ENCODE results near the gene CLPTM1. TPM values are rescaled to one million over a fixed set of nuclear protein-coding genes. Genes with fewer than 3 reads are reported as not detected.

CLPTM1 gene
- total RNA-seq, 4 donors from 2014 or later = 86.2 to 137 (median 97.5) TPM

GRCh38 chr19:45020071-45020470 is 64.9 kb downstream of the CLPTM1 start:
- peaks cover 3% of the 10 kb centered on the region for H3K4me1 ChIP-seq
- WGBS = 92% methylated on average over 3 of the region's 3 CpGs
- no peak for TF ChIP-seq POLR2AphosphoS5 (IDR thresholded peaks at IDR 0.05)
- TF ChIP-seq EP300 (IDR thresholded peaks at IDR 0.05) = no peak
- TF ChIP-seq POLR2A (IDR thresholded peaks at IDR 0.05) = no peak
- TF ChIP-seq CTCF (IDR thresholded peaks at IDR 0.05) = no peak
- no peak for DNase-seq (ENCODE audit: low spot score in 2 of 2)
- H3K27me3 ChIP-seq = no peaks in the 10 kb centered on the region
- H3K4me3 ChIP-seq = no peak overlapping the region
- peaks cover 12% of the 10 kb centered on the region for H3K36me3 ChIP-seq
- H3K27ac ChIP-seq = no peak overlapping the region
- no peaks in the 10 kb centered on the region for H3K9me3 ChIP-seq

- Histone ChIP-seq H3K4me1 (peaks cover 3% of the 10 kb centered on the region), H3K4me3 (no peak overlapping the region), H3K27me3 (no peaks in the 10 kb centered on the region), H3K27ac (no peak overlapping the region), H3K9me3 (no peaks in the 10 kb centered on the region), H3K36me3 (peaks cover 27% of the 10 kb centered on the region)
- WGBS = 83% methylated on average over 13 of the region's 14 CpGs
- TF ChIP-seq CTCF (IDR thresholded peaks at IDR 0.05) = no peak
- TF ChIP-seq POLR2AphosphoS5 (IDR thresholded peaks at IDR 0.05) = no peak
- TF ChIP-seq EP300 (IDR thresholded peaks at IDR 0.05) = no peak
- TF ChIP-seq POLR2A (IDR thresholded peaks at IDR 0.05) = no peak
- no peak for DNase-seq (ENCODE audit: low spot score in 2 of 2)
These were observed 66.8 kb downstream of the CLPTM1 start for GRCh38 chr19:45021971-45022370.

- TF ChIP-seq POLR2AphosphoS5 (IDR thresholded peaks at IDR 0.05) = no peak
- TF ChIP-seq EP300 (IDR thresholded peaks at IDR 0.05) = no peak
- no peak for TF ChIP-seq CTCF (IDR thresholded peaks at IDR 0.05)
- peaks cover 30% of the 10 kb centered on the region for H3K36me3 ChIP-seq
- no peaks in the 10 kb centered on the region for H3K27me3 ChIP-seq
- H3K9me3 ChIP-seq = no peaks in the 10 kb centered on the region
- WGBS = 96% methylated on average over 4 of the region's 4 CpGs
- no peak for DNase-seq (ENCODE audit: low spot score in 2 of 2)
- no peaks in the 10 kb centered on the region for H3K4me1 ChIP-seq
- no peak overlapping the region for H3K4me3 ChIP-seq
- H3K27ac ChIP-seq = no peak overlapping the region
These were observed 67.9 kb downstream of the CLPTM1 start for GRCh38 chr19:45023048-45023447.

- H3K36me3 ChIP-seq = peaks cover 44% of the 10 kb centered on the region
- DNase-seq (ENCODE audit: low spot score in 2 of 2) = no peak
- WGBS = 94% methylated on average over 9 of the region's 9 CpGs
- TF ChIP-seq EP300 (IDR thresholded peaks at IDR 0.05) (no peak), CTCF (IDR thresholded peaks at IDR 0.05) (no peak), POLR2A (IDR thresholded peaks at IDR 0.05) (no peak), POLR2AphosphoS5 (IDR thresholded peaks at IDR 0.05) (no peak)
- no peaks in the 10 kb centered on the region for H3K4me1 ChIP-seq
- H3K4me3 ChIP-seq = no peak overlapping the region
- no peaks in the 10 kb centered on the region for H3K27me3 ChIP-seq
- no peaks in the 10 kb centered on the region for H3K9me3 ChIP-seq
- no peak overlapping the region for H3K27ac ChIP-seq
These were observed 70.1 kb downstream of the CLPTM1 start for GRCh38 chr19:45025264-45025663.

GRCh38 chr19:45027371-45027770 is 72.2 kb downstream of the CLPTM1 start:
- no peaks in the 10 kb centered on the region for H3K9me3 ChIP-seq
- H3K27me3 ChIP-seq = no peaks in the 10 kb centered on the region
- H3K4me3 ChIP-seq = no peak overlapping the region
- DNase-seq (ENCODE audit: low spot score in 2 of 2) = no peak
- peaks cover 52% of the 10 kb centered on the region for H3K36me3 ChIP-seq
- TF ChIP-seq EP300 (IDR thresholded peaks at IDR 0.05) (no peak), POLR2A (IDR thresholded peaks at IDR 0.05) (no peak), CTCF (IDR thresholded peaks at IDR 0.05) (no peak), POLR2AphosphoS5 (IDR thresholded peaks at IDR 0.05) (no peak)
- no peak overlapping the region for H3K27ac ChIP-seq
- H3K4me1 ChIP-seq = no peaks in the 10 kb centered on the region
- WGBS = 94% methylated on average over 2 of the region's 2 CpGs

Measured in suprapubic skin (tissue), 4 donors.